SK-N-SH treated with all-trans-retinoic acid at 6 μM for 48 hours (cell line): ENCODE results near the gene SLC1A7.

Experiments used
- CSRNP3 ChIP-seq: fragments of 250-450 bp; sonication (Bioruptor Pico); IDR thresholded peaks from 2 replicates; pipeline ENCODE4 v1.5.1; 2021; ENCODE audit warnings: mild to moderate bottlenecking, moderate library complexity
- GLIS3 ChIP-seq: fragments of 250-450 bp; sonication (Bioruptor Pico); IDR thresholded peaks from 2 replicates; pipeline ENCODE4 v1.5.0; 2020; ENCODE audit warnings: mild to moderate bottlenecking, moderate library complexity
- ZFP3 ChIP-seq: fragments of 250-450 bp; sonication (Bioruptor Pico); IDR thresholded peaks from 2 replicates; pipeline ENCODE4 v1.5.0; 2020; ENCODE audit warnings: mild to moderate bottlenecking, moderate library complexity
- ZFP30 ChIP-seq: fragments of 450-650 bp; formaldehyde crosslinking; IDR thresholded peaks from 2 replicates; pipeline ENCODE4 v1.5.0; 2022; ENCODE audit warnings: mild to moderate bottlenecking, moderate library complexity

DNA sequence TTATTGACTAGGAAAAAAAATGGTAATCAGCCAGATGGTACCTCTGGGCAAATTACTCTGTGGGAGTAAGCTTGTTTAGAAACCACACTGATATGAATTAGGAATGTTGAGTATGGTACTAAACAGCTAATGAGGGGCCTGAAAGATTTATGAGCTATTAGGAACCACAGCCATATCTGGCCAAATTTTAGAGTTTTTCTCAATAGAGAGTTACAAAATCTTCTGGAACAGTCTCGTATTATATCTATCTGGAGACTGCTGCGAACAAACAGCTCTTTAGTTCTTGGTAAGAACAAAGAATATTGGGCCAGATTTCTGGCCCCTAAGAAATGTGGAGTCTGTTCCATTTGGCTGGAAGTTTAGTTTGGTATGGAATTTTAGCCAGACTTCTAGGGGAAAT, 85.3 kb downstream of the SLC1A7 start:
- TF ChIP-seq ZFP30 (CRISPR knock-in tag): no peak
- TF ChIP-seq ZFP3 (CRISPR knock-in tag): no peak
- TF ChIP-seq GLIS3: no peak
- TF ChIP-seq CSRNP3: no peak
